Measurements from ENCODE around the gene KSR2.

Gene KSR2

DNA sequence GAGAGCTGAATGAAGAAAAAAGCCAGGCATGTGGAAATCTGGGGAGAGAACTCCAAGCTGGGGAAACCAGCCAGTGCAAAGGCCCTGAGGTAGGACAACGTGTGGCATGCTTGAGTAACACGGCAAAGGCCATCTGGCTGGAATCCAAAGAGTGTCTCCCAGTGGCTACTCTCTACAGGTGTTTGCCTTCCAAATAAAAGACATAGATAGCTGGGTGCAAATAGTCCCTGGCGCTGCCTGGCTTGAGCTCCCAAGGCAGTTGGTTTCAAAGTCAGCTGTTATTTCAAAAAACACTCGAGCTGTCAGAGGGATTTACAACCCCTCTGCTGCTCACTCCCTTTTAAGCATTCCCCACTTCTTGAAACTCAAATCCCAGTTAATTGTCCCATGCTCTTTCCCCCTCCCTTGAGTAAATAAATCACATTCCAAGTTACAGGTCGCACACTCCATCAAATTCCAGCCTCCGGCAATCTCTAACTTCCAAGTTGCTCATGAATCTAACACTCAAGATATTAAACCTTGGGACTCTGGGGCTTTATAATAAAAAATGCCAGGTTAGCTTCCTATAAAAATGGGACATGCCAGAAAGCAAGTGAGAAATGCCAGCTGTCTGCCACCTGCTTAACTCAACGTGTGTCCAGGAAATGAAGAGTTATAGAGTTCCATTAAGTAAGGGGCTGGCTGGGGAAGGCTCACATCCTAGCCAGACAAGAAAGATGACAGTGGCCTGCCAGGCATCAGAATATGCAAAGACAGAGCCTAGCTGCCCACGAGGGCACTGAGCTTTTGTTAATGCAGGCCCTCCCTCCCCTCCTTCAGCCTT, 473.7 kb downstream of the KSR2 start:
- DNase-seq (ENCODE audit: low spot score) = no peak

DNA sequence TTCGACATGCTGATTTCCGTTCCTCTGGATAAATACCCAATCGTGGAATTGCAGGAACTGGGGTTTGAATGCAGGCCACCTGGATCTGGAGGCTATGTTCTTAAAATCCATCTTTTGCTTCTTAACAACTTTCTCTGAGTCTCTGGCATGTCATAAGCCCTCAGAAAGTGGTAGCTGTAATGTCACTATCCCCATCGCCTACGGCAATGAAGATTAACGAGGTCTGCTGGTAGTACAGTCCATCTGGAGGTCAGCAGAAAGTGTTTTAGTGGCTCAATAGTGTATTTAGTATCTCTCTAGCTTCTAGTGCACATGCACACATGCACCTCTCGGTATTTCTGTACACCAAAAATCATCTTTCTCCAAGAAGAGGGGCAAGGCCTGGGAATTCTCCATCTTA, 477.1 kb downstream of the KSR2 start:
- no peak for DNase-seq (ENCODE audit: low spot score)

DNA sequence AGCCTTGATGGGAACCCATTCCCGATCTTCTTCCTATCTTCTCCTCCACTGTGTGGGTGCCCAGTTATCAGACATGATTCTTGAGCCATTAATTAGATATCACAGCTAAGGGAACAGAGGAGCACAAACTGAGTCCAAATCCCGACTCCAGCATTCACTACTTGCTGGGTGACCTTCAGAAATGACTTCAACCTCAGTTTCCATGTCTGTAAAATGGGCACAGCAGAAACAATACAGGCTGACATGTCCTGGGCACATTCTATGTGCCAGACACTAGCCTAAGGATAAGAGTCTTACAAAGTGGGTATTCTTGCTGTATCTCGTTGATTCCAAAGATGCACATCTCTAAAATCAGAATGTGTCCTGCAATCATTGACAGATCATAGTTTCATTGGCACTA, 478.7 kb downstream of the KSR2 start:
- DNase-seq (ENCODE audit: low spot score) = no peak

DNA sequence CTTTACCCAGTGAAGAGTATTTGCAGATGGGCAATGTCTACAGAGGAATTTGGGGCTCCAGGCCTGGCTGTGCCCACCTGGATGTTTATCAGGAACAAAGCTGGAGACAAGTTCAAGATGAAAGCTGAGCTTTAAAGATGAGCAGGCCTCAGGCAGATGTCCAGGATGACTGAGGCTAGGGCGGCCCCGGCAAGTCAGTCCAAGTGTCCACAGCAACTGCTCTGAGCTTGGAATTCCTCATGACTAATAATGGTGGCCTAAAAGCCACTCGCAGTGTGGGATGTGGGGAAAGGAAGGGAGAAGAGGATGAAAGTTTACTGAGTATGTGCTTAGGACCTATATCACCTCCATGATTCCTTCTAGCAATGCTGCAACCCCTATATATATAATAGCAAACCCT, 479.1 kb downstream of the KSR2 start:
- no peak for DNase-seq (ENCODE audit: low spot score)

DNA sequence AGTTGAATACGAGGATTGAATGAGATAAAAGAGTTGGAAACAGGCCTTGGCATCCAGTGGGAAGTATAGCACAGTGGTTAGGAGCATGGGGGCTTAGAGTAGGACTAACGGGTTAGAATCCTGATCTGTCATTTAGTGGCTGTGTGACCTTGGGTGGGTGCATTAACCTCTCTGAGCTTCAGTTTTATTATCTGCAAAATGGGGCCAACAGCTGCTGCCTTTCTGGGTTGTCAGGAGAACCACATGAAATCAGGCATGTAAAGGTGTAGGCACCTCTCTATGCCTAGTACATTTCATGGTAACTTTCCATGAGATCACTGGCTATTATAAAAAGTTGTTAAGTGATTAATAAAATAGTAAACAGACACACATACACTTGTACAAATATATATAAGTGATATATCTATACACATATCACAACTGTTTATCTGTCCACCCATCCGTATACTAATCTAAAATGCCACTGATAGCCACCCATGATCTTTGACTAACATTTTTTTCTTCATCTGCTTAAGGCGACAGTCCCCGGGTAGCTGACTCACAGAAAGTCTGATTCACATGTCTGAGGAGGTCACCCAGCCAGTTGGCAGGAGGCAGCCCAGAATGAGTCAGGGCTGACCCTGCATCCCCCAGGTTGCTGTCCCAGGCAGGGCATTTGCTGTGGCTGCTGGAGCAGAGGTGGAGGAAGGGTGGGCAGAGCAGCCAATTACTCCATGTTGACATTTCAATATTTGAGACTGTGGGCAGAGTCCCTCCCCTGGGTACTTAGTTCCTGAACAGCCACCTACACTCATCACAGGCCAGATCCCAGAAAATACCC, 481.7 kb downstream of the KSR2 start:
- DNase-seq (ENCODE audit: low spot score) = no peak

DNA sequence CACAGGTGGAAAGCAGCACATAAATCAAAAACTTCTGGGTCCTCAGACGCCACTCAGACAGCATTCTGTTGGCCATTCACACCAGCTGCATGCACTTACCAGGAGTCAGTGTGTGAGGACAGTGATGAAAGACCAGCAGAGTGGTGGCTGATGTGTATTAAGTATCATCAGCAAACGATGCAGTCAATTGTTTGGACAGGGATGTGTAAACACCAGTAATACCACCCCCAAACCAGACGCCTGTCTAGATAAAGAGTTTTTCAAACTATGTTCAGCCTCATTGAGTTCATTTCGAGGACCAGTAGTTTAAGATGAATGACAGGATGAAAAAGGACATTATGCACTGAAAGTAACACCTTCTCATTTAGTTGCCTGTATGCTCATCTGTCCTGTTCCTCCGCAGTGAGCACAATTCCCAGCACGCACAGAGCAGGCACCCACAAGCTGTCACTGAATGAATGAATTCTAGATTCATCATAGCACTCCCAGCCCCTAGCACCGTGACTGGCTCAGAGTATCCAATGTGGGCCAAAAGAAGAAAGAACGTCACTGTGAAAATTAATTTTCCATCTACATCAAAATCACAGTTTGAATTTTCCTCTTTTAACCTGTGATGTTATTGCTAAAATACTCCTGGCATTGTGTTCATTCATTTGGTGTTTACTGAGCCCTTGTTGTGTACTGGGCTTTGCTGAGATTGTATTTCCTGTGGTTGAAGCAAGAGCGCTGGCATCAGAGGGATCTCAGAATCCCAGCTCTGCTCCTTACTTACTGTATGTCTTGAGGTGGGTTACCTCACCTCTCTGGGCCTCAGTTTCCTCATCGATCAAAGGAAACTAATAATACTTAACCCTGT, 482.6 kb downstream of the KSR2 start:
- DNase-seq (ENCODE audit: low spot score) = no peak

DNA sequence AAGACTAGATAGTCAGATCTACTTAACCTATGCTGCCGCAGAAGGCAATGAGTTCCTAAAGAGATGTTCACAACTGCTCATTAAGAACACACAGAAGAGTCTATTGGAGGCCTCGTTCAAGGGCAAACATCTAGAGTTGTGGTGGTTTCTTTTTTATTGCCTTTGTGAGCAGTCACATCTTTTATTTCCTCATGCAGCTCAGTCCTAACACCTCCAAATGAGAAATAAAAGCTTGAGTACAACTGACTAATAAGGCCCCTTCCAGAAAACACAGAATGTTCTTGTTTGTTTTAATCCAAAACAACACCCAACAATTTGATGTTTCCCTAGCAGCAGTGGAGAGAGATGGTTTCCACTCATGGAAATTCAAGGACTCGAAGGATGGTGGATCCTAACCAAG, 483.9 kb downstream of the KSR2 start:
- DNase-seq (ENCODE audit: low spot score) = no peak

DNA sequence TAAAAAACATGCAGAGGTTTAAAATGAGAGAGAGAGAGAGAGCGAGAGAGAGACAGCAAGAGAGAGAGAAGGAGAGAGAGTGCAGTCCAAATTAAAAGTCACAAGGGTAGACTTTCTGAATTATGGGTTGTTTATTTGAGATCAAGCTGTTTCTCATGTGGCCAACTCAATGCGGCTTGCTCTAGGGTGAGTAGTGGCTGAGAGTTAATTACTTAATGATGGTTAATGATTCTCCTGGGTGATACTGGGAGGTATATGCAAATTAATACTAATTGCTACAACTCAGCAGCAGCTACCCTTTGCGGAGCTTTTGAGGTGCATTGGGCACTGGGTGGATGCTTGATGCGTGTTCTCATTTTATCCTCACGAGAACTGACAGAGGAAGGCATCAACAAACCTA, 485.3 kb downstream of the KSR2 start:
- DNase-seq (ENCODE audit: low spot score) = no peak

DNA sequence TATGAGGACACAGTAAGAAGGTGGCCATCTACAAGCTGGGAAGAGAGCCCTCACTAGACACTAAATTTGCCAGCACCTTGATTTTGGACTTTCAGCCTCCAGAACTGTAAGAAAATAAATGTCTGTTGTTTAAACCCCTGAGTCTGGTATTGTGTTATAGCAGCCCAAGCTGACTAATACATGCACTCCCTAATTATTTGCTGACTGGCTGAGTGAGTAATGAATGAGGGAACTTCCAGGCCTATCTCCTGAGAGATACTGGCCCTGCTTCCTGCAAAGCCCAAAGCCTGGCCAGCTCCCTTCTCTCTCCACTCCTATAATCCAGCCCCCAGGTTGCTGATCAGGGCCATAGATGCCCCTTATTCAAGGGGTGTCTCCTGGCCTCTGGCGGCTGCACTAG, 487.3 kb downstream of the KSR2 start:
- no peak for DNase-seq (ENCODE audit: low spot score)

DNA sequence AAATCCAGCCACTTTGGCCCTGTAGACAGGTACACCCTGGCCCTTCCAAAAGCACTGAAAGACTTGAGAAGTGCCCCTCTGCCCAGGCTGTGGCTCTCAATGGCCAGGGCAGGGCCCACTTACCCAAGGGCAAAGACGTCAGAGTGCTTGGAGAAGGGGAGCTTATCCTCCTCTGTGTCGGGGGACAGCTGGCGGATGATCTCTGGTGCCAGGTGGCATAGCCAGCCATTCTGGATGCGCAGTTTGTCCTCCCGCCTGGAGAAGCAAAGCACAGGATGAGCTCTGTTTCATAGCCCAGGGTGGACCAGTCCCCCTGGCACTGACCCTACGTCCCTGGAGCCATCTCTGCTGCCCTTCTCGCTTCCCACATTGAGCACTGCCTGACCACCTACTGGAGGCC, 492.4 kb downstream of the KSR2 start:
- DNase-seq (ENCODE audit: low spot score) = no peak

DNA sequence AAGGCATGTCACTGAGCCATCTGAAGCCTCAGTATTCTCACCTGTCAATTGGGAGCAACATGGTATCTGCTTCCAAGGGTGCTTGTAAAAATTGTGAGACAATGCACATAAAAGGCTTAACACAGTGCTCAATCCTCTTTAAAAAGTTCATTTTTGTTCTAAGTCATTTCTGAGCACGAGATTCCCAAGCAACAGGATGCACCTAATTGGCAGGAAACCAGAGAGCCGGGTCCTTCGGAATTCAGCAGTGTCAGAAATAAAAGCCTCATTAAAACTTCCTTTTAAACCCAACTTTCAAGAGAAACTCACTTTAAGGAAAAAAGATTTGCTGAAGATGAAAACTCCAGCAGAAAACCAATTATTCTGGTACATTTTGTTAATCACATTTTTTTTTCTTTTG, 494.9 kb downstream of the KSR2 start:
- DNase-seq (ENCODE audit: low spot score) = no peak

DNA sequence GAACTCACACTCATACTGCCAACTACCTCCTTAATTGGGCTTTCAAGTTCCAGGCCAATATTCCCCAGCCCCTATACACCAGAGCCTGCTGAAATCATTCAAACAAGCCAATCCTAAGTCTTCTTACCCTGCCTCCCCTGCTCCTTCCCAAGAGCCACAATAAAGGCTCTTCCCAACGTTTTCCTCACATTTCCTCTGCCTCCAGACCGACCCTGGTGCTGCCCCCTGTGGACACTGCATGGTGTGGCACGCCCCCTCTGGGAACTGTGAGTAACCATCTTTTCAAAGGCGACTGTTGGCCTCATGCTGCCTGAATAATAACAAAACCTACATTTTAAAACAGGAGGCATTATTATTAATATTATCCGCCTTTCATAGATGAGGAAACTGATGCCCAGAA, 495.8 kb downstream of the KSR2 start:
- DNase-seq (ENCODE audit: low spot score) = no peak

DNA sequence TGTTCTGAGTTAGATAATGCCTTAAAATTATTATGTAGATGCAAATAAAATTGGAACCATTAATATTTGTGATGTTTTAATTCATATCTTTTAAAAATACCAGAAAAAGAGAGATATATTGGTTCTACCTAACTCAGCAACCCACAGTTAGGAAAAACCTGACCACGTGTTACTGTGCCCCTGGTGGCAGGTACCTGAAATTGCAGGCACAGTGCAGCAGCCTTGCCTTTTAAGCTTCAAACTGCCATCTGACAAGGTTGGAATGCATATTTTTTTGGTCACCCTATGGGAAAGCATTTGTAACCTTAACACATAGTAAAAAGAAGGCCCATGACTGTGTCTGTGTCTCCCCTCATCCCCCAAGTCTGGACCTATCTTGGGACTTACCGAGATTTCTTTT, 498.0 kb downstream of the KSR2 start:
- DNase-seq (ENCODE audit: low spot score) = no peak

DNA sequence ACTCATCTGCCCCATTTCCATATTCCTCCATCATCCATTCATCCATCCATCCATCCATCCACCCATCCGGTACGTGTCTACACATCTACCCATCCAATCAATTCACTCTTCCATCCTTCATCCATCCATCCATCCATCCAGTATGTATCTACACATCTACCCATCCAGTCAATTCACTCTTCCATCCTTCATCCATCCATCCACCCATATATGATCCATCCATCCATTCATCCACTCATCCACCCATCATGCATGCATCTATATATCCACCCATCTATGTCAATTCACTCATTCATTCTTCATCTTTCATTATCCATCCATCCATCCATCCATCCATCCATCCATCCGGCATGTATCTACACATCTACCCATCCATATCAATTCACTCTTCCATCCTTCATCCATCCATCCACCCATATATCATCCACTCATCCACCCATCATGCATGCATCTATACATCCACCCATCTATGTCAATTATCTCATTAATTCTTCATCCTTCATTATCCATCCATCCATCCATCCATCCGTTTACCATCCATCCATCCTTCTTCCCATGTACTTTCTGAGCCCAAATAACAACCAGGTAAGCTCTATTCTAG, 498.8 kb downstream of the KSR2 start:
- no peak for DNase-seq (ENCODE audit: low spot score)

DNA sequence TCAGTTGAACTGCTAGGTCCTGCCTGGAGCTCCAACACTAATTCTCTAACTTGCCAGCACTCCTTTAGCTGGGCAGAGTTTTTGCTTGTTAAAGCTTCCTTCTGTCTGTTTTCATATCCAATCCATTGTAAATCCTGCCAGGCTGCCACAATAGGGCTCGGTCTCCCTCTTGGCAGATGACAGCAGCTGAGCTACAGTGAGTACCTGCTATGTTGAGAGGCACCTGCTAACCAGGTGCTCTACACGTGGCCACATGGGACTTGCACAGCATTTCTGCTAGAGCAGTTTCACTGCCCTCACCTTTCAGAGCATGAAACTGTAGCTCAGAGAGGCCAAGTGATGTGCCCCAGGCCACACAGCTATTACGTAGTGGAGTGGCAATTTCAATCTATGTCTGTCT, 500.8 kb downstream of the KSR2 start:
- no peak for DNase-seq (ENCODE audit: low spot score)

DNA sequence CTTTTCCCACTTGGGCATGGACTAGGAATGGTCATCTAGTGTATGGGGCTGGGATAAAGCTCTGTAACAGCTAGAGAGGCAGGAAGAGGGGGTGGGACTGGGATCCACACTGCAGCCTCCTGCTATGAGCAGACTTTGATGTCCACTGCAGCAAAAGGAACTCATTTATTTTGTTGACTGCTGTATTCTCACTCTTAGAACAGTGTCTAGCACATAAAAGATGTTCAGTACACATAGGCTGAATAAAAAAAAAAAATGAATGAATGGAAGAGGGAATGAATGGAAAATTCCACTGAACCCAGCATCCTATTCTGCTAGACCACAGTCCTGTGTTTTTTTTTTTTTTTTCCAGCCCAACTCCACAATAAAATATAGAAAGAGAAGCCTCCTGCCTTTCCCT, 501.2 kb downstream of the KSR2 start:
- no peak for DNase-seq (ENCODE audit: low spot score)

DNA sequence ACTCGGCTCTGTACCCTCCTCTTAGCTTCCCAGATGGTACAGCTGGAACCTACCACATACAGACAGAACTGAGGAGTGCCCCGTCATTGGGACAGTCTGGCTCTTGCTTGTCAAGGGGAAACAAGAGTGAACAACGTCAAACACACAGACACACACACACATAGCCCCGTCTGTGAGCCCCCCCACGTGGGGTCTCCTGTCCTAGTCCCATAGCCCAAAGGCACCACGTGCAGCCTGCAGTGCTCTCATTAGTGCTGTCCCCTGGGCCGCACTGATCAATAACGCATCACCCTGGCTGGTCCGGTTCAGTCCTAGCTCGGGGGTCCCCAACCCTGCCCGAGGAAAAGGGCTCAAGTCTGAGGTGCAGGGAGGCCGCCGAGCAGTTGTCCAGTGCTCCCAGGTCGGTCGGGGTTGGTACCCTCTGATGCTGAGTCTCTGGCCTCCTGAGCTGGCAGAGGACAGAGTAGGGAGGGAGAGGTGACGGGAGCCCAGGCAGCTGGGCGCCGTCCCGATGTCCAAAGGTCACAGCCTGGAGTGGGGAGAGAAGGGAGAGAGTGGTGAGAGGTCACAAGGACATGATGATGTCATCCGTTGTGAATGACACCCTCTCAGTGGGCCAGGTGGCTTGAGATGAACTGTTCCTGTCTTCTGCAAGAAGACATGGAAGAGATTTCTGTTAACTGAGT, 502.0 kb downstream of the KSR2 start:
- DNase-seq (ENCODE audit: low spot score) = no peak

DNA sequence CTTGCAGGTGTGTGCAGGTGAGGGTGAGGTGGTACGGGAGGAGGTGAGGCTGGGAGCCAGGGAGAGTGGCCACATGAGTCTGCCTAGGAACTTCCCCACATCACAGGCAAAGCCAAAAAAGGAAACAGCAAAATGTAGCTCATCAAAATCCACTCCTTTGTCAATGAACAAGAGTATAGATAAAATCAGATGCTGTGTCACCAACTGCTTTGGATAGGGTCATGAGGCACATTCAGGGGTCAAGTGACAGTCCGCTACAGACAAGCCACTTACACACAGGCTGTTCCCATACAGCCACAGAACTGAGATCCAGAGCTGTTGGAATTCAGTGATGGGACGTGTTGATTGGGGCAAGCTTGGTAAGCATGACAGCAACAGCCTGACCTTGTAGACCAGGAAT, 507.1 kb downstream of the KSR2 start:
- DNase-seq (ENCODE audit: low spot score) = no peak

DNA sequence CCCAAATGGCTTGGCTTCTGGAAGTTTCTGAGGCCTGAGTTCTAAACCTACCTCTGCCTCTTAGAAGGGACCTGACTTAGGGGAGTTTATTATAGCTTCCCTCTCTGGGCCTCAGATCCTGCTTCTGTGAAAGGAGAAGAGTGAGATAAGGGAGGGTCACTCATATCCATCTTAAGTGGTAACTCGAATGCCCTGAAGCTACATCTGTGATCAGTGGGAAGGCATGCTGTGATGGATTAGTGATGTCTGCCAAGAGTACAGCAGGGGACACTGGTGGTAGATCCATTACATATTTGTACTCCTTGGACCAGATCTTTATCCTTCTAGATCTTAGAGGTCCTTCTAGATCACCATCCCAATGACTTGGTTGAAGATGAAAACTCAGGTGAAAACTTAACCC, 509.6 kb downstream of the KSR2 start:
- DNase-seq (ENCODE audit: low spot score) = no peak

DNA sequence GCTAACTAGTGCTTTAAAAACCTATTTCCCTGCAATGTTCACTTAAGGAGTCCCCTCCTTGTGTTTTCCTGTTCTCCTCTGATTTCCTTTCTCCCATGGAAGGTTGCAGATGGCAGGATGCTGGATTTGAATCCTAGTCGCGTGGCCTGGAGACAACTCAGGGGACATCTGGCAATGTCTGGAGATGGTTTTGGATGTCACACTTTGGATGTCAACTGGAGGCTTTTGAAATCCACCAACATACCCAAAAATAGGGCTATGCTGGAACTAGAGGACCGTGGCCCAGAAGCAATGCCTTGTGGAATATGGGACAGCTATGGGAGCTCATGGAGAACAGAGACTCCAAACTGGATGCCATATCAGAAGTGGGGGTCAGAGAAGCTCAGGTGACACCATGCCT, 511.6 kb downstream of the KSR2 start:
- DNase-seq (ENCODE audit: low spot score) = no peak

DNA sequence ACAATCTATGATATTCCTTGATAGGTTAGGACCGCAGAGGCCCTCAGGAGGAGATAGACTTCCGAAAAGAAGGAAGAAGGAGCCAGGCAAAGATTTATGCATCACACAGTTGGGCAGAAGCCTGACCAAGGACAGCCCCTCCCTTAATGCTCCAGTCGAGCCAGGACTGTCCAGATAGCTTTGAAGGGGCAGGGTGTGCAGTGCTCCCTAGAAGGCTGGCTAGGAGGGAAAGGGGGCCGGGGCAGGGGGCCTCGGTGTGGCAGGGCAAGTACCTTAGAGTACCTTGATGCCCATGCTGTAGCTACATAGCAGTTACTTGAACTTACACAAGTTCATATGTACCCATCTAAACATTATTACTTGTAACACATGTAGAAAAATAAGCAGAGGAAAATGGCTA, 512.7 kb downstream of the KSR2 start:
- DNase-seq (ENCODE audit: low spot score) = no peak

DNA sequence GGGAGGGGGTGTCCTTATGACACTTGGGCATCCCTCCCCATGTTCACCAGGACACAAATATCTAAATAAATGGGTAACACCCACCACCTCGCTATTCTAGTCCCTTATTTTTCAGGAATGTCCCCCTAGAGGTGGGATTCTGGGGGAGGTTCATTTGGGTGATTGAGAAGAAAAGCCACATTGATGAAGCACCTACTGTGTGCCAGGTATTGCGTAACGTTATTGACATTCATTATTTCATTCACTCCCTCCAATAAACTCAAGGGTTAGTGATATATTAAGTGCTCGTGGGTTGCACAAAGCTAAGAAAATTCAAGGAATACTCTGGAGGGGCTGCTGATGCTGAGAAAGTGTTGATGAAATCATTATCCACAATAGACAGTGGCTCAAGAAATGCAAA, 514.8 kb downstream of the KSR2 start:
- DNase-seq (ENCODE audit: low spot score) = no peak
